ENCODE data around the gene SERPINB10. TPM values are rescaled to one million over a fixed set of nuclear protein-coding genes. Genes with fewer than 3 reads are reported as not detected.

SERPINB10 gene
- total and polyA plus RNA-seq, 2 donors (not counting 1 experiment from before 2014, with no cell fraction given), result not detected

- DNase-seq (no peak), ATAC-seq (ENCODE audit: low read depth) (no peak)
- Mint-ChIP-seq H3K27me3 (peaks cover 12% of the 10 kb centered on the region), H3K27ac (no peak overlapping the region), H3K4me3 (no peak overlapping the region), H3K9me3 (ENCODE audit: insufficient read depth) (no peaks in the 10 kb centered on the region), H3K4me1 (no peaks in the 10 kb centered on the region)
- Histone ChIP-seq H3K4me1 (ENCODE audit: control insufficient read depth in 2 of 2, insufficient read depth in 2 of 2, low read length in 2 of 2) (no peaks in the 10 kb centered on the region), H3K4me3 (ENCODE audit: control extremely low read depth in 1 of 5, extremely low read depth in 1 of 5, insufficient read depth in 1 of 5, low read depth in 2 of 5, low read length in 4 of 5) (no peak overlapping the region), H3K79me2 (ENCODE audit: control insufficient read depth, insufficient read depth, low read length) (no peaks in the 10 kb centered on the region), H3K27me3 (replicated peaks in 1 of 4; ENCODE audit: control extremely low read depth in 1 of 4, control insufficient read depth in 3 of 4, insufficient read depth in 4 of 4, low read length in 3 of 4) (no peaks in the 10 kb centered on the region), H3K27ac (ENCODE audit: low read length in 2 of 2) (no peak overlapping the region), H3K4me2 (replicated peaks; ENCODE audit: low read depth, low read length, poor library complexity, severe bottlenecking) (no peak overlapping the region), H3K9me3 (ENCODE audit: control extremely low read depth in 1 of 3, control insufficient read depth in 2 of 3, insufficient read depth in 1 of 3, low read length in 2 of 3) (no peaks in the 10 kb centered on the region), H3K36me3 (replicated peaks in 1 of 2; ENCODE audit: control extremely low read depth in 1 of 2, control insufficient read depth in 1 of 2, extremely low read depth in 1 of 2, insufficient read depth in 2 of 2, low read length in 1 of 2) (no peaks in the 10 kb centered on the region), H4K20me1 (ENCODE audit: control insufficient read depth, insufficient read depth, low read length, poor library complexity, severe bottlenecking) (no peaks in the 10 kb centered on the region), H2AFZ (ENCODE audit: insufficient read depth, low read depth, low read length, poor library complexity, severe bottlenecking) (no peak overlapping the region), H3K9ac (ENCODE audit: low read length) (no peak overlapping the region)
- POLR2A ChIA-PET, result no interaction called here
- TF ChIP-seq, protein P1, sequence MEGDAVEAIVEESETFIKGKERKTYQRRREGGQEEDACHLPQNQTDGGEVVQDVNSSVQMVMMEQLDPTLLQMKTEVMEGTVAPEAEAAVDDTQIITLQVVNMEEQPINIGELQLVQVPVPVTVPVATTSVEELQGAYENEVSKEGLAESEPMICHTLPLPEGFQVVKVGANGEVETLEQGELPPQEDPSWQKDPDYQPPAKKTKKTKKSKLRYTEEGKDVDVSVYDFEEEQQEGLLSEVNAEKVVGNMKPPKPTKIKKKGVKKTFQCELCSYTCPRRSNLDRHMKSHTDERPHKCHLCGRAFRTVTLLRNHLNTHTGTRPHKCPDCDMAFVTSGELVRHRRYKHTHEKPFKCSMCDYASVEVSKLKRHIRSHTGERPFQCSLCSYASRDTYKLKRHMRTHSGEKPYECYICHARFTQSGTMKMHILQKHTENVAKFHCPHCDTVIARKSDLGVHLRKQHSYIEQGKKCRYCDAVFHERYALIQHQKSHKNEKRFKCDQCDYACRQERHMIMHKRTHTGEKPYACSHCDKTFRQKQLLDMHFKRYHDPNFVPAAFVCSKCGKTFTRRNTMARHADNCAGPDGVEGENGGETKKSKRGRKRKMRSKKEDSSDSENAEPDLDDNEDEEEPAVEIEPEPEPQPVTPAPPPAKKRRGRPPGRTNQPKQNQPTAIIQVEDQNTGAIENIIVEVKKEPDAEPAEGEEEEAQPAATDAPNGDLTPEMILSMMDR (IDR thresholded peaks at IDR 0.05), result no peak
- no peak for TF ChIP-seq EZH2 (IDR thresholded peaks at IDR 0.05; ENCODE audit: borderline replicate concordance, insufficient read depth, low read depth, low read length, poor library complexity, severe bottlenecking)
- CTCF ChIA-PET, result no interaction called here
- intact Hi-C loops (cut with micrococcal nuclease), result no loop called here
- WGBS (ENCODE audit: insufficient coverage), result 86% methylated on average over 2 of the region's 3 CpGs
These were observed 40.2 kb upstream of the SERPINB10 start for GRCh38 chr18:63867368-63868125.

DNA sequence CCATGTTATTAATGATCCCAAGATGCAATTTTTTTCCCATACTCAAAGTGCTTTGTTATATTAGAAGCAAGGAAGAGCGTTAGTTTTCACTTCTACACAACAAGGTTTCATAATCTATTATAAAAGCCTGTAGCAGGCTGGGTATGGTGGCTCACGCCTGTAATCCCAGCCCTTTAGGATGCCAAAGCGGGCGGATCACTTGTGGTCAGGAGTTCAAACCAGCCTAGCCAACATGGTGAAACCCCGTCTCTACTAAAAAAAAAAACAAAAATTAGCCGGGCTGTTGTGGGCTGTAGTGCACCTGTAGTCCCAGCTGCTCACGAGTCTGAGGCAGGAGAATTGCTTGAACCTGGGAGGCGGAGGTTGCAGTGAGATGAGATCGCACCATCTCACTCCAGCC lies 39.2 kb upstream of the SERPINB10 start:
- ChIA-PET POLR2A (no interaction called here), CTCF (no interaction called here)
- intact Hi-C loops (cut with micrococcal nuclease), result no loop called here
- Mint-ChIP-seq H3K9me3 (ENCODE audit: insufficient read depth) (no peaks in the 10 kb centered on the region), H3K4me3 (no peak overlapping the region), H3K4me1 (no peaks in the 10 kb centered on the region), H3K27me3 (peaks cover 12% of the 10 kb centered on the region), H3K27ac (no peak overlapping the region)
- H2AFZ ChIP-seq (ENCODE audit: insufficient read depth, low read depth, low read length, poor library complexity, severe bottlenecking), result no peak overlapping the region
- no peak for ATAC-seq (ENCODE audit: low read depth)
- no peaks in the 10 kb centered on the region for H3K4me1 ChIP-seq (ENCODE audit: control insufficient read depth in 2 of 2, insufficient read depth in 2 of 2, low read length in 2 of 2)
- H3K27me3 ChIP-seq (replicated peaks in 1 of 4; ENCODE audit: control extremely low read depth in 1 of 4, control insufficient read depth in 3 of 4, insufficient read depth in 4 of 4, low read length in 3 of 4), result no peaks in the 10 kb centered on the region
- H3K9me3 ChIP-seq (ENCODE audit: control extremely low read depth in 1 of 3, control insufficient read depth in 2 of 3, insufficient read depth in 1 of 3, low read length in 2 of 3), result no peaks in the 10 kb centered on the region
- no peak for DNase-seq
- no peak for TF ChIP-seq EZH2 (IDR thresholded peaks at IDR 0.05; ENCODE audit: borderline replicate concordance, insufficient read depth, low read depth, low read length, poor library complexity, severe bottlenecking)
- TF ChIP-seq, protein P1 (IDR thresholded peaks at IDR 0.05), result no peak
- H3K36me3 ChIP-seq (replicated peaks in 1 of 2; ENCODE audit: control extremely low read depth in 1 of 2, control insufficient read depth in 1 of 2, extremely low read depth in 1 of 2, insufficient read depth in 2 of 2, low read length in 1 of 2), result no peaks in the 10 kb centered on the region
- no peak overlapping the region for H3K4me3 ChIP-seq (ENCODE audit: control extremely low read depth in 1 of 5, extremely low read depth in 1 of 5, insufficient read depth in 1 of 5, low read depth in 2 of 5, low read length in 4 of 5)
- H3K9ac ChIP-seq (ENCODE audit: low read length), result no peak overlapping the region
- WGBS (ENCODE audit: insufficient coverage), result 90% methylated on average over 4 of the region's 9 CpGs
- no peak overlapping the region for H3K27ac ChIP-seq (ENCODE audit: low read length in 2 of 2)
- H3K4me2 ChIP-seq (replicated peaks; ENCODE audit: low read depth, low read length, poor library complexity, severe bottlenecking), result no peak overlapping the region
- H4K20me1 ChIP-seq (ENCODE audit: control insufficient read depth, insufficient read depth, low read length, poor library complexity, severe bottlenecking), result no peaks in the 10 kb centered on the region
- no peaks in the 10 kb centered on the region for H3K79me2 ChIP-seq (ENCODE audit: control insufficient read depth, insufficient read depth, low read length)
